ENCODE data around the gene CCRL2.
A peak's percentile ranks its signal among the peaks of the same experiment; 100 is the strongest.

Gene CCRL2

DNA sequence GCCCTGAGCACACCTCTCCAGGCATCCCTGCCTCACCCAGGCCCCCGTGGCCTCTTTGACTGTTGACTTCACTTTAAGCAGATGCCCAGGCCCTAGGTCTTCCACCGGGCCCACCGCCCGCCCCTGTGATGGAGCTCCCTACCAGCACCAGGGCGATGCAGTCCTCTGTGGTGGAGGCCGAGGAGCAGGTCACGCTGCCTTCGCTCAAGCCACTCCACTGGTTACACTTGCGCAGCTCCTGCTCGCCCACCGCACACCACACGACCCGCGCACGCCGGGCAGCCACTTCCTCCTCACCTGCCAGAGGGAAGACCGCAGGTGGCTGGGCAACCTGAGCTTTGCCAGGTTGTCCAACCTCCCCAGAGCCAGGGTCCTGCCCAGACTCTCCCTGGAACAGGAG, 41.7 kb downstream of the CCRL2 start:
- TF ChIP-seq, protein P1, sequence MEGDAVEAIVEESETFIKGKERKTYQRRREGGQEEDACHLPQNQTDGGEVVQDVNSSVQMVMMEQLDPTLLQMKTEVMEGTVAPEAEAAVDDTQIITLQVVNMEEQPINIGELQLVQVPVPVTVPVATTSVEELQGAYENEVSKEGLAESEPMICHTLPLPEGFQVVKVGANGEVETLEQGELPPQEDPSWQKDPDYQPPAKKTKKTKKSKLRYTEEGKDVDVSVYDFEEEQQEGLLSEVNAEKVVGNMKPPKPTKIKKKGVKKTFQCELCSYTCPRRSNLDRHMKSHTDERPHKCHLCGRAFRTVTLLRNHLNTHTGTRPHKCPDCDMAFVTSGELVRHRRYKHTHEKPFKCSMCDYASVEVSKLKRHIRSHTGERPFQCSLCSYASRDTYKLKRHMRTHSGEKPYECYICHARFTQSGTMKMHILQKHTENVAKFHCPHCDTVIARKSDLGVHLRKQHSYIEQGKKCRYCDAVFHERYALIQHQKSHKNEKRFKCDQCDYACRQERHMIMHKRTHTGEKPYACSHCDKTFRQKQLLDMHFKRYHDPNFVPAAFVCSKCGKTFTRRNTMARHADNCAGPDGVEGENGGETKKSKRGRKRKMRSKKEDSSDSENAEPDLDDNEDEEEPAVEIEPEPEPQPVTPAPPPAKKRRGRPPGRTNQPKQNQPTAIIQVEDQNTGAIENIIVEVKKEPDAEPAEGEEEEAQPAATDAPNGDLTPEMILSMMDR (IDR thresholded peaks at IDR 0.05) = no peak
- Histone ChIP-seq H3K4me3 (no peak overlapping the region), H3K27ac (no peak overlapping the region)
- peak; percentile 58 for DNase-seq (ENCODE audit: low spot score)

DNA sequence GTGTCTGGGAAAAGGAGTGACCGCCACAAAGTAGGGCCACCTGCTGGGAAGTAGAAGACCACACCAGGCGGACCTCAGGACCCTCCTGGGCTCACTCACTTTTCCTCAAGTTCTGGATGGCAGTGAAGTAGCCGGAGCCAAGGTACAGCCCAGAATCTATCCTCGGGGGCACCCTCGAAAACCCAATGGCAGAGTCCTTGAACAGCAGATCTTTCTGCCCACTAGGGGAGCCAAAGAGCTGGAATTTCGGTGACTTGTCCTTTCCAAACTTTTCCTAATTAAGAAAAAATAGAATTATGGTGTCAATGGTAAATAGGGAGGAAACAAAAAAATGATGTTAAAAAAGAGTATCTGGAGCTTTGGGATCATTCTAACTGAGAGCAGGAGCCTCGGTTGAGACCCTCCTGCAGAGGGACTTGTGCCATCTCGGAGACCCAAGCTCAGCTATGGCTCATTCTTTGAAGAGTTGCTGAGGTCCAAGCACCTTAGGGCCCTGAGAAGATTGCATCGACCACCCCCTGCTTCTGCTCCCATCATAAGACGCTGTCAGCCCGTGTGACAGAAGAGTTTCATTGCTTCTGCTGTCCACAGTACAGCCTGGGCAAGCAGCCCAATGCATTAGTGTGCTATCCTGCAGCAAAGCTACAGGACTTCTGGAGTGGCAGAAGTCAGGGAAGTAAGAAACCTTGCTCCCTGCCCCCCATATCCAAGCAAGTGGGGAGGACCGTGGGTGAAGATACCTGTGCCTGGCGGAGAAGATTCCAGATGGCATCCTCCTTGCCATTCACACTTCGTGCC, 42.9 kb downstream of the CCRL2 start:
- Histone ChIP-seq H3K27ac (no peak overlapping the region), H3K4me3 (no peak overlapping the region)
- DNase-seq (ENCODE audit: low spot score) = peak; percentile 66
- TF ChIP-seq, protein P1 (IDR thresholded peaks at IDR 0.05) = no peak

DNA sequence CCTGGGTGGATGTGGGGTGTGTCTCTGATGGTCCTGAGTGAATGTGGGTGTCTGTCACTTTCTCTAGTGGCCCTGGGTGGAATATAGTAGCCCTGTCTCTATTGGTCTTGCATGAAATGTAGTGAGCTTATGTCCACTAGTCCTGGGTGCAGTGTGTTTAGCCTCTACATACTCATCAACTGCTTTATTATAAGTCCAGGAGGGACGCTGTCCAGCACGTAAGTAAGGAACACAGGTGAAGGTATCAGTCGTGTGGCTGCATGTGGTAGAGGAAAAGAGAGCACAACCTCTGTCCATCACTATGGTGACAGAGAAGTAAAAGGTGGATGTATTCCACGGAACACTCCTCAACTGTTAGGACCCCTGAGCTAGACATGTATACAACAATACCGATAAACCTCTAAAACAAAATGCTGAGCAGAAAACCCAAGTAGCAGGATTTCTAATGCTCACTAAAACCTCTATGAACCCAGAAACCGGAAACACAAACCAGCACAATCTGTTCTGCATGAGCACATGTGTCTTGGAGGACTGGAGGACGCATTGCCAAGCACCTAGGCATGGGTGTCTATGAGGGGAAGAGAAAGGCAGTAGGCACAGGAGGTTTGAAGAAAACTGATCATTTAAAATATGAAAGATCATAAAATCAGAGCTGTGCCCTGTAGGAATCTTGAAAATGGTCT, 46.6 kb downstream of the CCRL2 start:
- TF ChIP-seq, protein P1 (IDR thresholded peaks at IDR 0.05) = no peak
- H3K27ac ChIP-seq = no peak overlapping the region
- DNase-seq (ENCODE audit: low spot score) = peak; percentile 28
- H3K4me3 ChIP-seq = no peak overlapping the region

DNA sequence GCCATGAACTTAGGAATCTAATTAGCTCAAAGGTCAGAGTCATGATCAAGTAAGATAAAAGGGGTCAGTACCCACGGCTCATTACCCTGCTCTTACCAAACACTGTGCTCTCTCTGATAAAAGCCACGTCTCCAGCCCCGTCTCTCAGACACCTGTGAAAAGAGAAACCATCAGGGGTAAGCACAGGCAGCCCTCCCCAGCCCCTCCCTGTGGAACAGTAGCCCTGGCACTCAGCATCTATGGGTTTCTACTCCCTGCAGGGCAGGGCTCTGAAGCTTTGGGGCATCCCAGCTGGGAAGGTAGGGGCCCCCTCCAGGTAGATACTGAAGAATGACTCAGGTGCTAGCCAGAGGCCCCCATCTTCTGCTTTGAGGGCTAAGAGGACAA, 47.1 kb downstream of the CCRL2 start:
- H3K27ac ChIP-seq = no peak overlapping the region
- no peak overlapping the region for H3K4me3 ChIP-seq
- TF ChIP-seq, protein P1 (IDR thresholded peaks at IDR 0.05) = no peak
- peak; percentile 7 for DNase-seq (ENCODE audit: low spot score)

DNA sequence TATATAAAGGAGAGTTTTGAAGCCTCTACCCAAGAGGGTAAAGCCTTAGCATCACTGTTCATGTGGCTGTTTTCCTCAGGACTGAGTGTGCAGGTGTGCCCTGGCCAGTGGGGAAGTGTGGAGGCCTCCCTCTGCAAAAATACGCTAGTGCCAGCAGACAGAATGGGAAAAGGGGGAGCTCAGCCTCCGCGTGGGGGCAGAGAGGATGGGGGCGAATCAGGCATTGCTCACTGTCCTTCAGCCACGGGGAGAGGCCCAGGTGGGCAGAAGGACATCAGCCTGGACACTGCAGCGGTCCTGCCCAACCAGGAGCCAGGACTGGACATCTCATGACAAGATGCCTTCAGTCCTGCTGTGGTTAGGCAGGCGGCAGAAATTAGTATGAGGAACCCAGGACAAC, 47.5 kb downstream of the CCRL2 start:
- TF ChIP-seq, protein P1 (IDR thresholded peaks at IDR 0.05) = no peak
- peak; percentile 54 for DNase-seq (ENCODE audit: low spot score)
- Histone ChIP-seq H3K27ac (no peak overlapping the region), H3K4me3 (no peak overlapping the region)

DNA sequence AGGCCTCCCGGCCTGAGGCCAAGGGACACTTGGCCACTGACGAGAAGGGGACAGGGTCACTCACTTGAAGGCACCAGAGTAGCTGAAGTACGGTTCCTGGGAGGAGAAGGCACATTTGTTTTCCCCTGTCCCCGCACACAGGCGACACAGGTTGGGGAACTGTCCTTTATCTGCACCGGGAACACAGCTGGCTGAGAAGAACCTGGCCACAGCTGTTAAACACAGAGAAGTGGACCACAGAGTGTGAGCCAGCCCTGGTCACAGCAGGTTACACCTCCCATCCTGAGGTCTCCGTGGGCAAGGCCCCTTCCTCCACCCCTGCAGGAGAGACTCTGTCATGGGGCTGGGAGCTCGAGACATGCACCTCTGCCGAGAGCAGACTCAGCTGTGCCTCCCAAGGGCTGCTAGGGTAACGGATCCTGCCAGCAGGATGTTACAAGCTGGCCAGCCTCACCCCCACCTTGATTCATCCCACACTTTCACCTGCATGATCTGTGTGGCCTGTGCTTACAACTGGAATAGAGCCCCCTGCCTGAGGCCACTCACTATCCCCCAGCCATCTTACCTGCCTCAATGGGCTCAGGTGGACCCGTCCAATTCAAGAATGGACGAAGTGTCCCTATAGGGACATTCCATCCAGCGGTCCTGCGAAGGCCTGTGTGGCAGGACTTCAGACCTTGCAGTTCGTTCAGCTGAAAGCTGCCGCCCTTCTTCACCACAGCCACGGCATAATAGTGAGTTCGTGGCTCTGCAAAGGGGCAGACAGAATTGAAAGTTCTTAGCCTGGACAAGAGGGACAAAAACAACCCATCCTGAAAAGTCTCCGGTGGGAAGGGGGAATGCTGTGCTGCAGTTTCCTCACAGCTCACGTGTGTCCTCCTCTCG, 48.4 kb downstream of the CCRL2 start:
- DNase-seq (ENCODE audit: low spot score) = peak; percentile 69

More for the DNA sequence above, 48.4 kb downstream of the CCRL2 start:
- Histone ChIP-seq H3K27ac (no peak overlapping the region), H3K4me3 (no peak overlapping the region)
- TF ChIP-seq, protein P1 (IDR thresholded peaks at IDR 0.05) = no peak

Measured in coronary artery (tissue), 2 donors.